HG03066 (cell line): ENCODE data around the gene EPX.
"Not testable (repeated sequence)": the region's sequence is repeated elsewhere in the genome, so short reads cannot be mapped to it uniquely, and the experiment has no call there.

ENCODE experiments used
- ATAC-seq: cut with Tn5 transposase; IDR thresholded peaks from one replicate; pipeline ENCODE4 v1.9.1; 2021; ENCODE audit warnings: low read depth; ENCODE audit not compliant: unreplicated experiment

The EPX gene

GRCh38 chr17:58192612-58193011 lies at the start of gene EPX:
TSS of gene EPX (plus strand) at chr17:58192726. CDS start at chr17:58192847, 121 bp downstream.
- ATAC-seq: no peak

GRCh38 chr17:58143335-58143734 lies 49.2 kb upstream of the EPX start:
- ATAC-seq: not testable (repeated sequence)

- ATAC-seq: no peak
These were observed 47.7 kb upstream of the EPX start for GRCh38 chr17:58144801-58145200.

- no peak for ATAC-seq
These were observed 44.5 kb upstream of the EPX start, which contains the start of gene OR4D1 for GRCh38 chr17:58147930-58148434. TSS of gene OR4D1 (plus strand) at chr17:58148384. CDS start at chr17:58155154, 6,770 bp downstream.

GRCh38 chr17:58148609-58149008 lies 43.9 kb upstream of the EPX start:
- no peak for ATAC-seq

GRCh38 chr17:58150394-58150793 lies 42.1 kb upstream of the EPX start:
- no peak for ATAC-seq

GRCh38 chr17:58153046-58153445 lies 39.5 kb upstream of the EPX start:
- no peak for ATAC-seq

- ATAC-seq: no peak
These were observed 38.9 kb upstream of the EPX start for GRCh38 chr17:58153671-58154070.

GRCh38 chr17:58156839-58157803 lies 35.4 kb upstream of the EPX start:
- no peak for ATAC-seq

GRCh38 chr17:58158181-58158580 lies 34.3 kb upstream of the EPX start:
- no peak for ATAC-seq

- ATAC-seq: no peak
These were observed 31.0 kb upstream of the EPX start for GRCh38 chr17:58161566-58161965.

- no peak for ATAC-seq
These were observed 26.5 kb upstream of the EPX start for GRCh38 chr17:58165981-58166380.

- ATAC-seq: no peak
These were observed 25.8 kb upstream of the EPX start, which contains the start of gene OR4D2 for GRCh38 chr17:58166682-58167081. TSS of gene OR4D2 (plus strand) at chr17:58166982. CDS start at chr17:58169656, 2,674 bp downstream.

- no peak for ATAC-seq
These were observed 21.9 kb upstream of the EPX start for GRCh38 chr17:58170622-58171021.

- no peak for ATAC-seq
These were observed 20.0 kb upstream of the EPX start for GRCh38 chr17:58172369-58173071.

GRCh38 chr17:58174871-58175270 lies 17.7 kb upstream of the EPX start:
- no peak for ATAC-seq

GRCh38 chr17:58176200-58176599 lies 16.3 kb upstream of the EPX start:
- ATAC-seq: no peak

GRCh38 chr17:58181796-58182195 lies 10.7 kb upstream of the EPX start:
- no peak for ATAC-seq

GRCh38 chr17:58183514-58183913 lies 9.0 kb upstream of the EPX start:
- no peak for ATAC-seq

- no peak for ATAC-seq
These were observed 8.1 kb upstream of the EPX start for GRCh38 chr17:58184308-58184985.
